ENCODE data around the gene DCHS1. TPM values are rescaled to one million over a fixed set of nuclear protein-coding genes. Genes with fewer than 3 reads are reported as not detected.

Gene DCHS1
- total and polyA plus RNA-seq, 10 of the 15 experiments (the other 5 are each of a cell fraction or from before 2014, with no cell fraction given) = 0.02 to 0.64 (median 0.18) TPM; not detected in 1

DNA sequence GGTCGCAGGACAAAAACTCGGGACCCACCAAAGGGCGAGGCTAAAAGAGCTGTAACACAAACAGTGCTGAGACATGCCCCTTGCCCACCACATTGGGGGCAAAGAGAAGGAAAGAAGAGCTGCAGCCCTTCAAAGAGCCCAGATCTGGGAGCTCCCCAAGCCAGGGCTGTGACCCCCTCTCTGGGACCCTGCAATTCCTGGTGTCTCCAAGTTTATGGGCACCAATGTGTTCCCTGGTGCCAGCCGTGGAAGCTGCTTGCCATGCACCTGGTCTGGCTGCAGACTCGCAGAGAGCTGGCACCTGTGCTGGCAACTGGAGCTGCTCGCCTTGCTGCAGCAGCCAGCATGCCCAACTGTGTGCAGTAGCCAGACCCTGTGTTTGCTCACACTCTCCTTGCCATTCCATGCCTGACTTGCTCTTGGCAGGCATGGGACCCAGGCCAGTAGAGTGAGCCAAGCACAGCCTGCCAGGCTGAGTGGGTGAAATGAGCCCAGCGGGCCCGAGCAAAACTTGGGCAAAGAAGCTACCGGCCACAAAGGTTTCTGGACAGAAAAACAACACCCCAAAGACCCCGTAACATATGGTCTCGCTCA is 68.2 kb downstream of the DCHS1 start:
- SMC1A ChIA-PET (ENCODE audit: uncharacterized antibody, unreplicated experiment) = interaction anchor here (1.7 kb wide), 1 partner anchor 9 kb away, joined by 6 read pairs; no protein-coding TSS in a partner anchor
- in situ Hi-C loops (cut with MboI) = no loop called here
- no peak overlapping the region for H3K27ac ChIP-seq (ENCODE audit: control insufficient read depth, insufficient read depth)
- no peaks in the 10 kb centered on the region for H4K20me1 ChIP-seq (ENCODE audit: control insufficient read depth, insufficient read depth)
- RAD21 ChIA-PET (ENCODE audit: unreplicated experiment) = interaction anchor here (0.6 kb wide), 1 partner anchor 293 kb away, joined by 3 read pairs; no protein-coding TSS in a partner anchor
- no peak overlapping the region for H3K9ac ChIP-seq (ENCODE audit: control insufficient read depth, insufficient read depth, low read length)
- ATAC-seq = no peak
- no peaks in the 10 kb centered on the region for H3K27me3 ChIP-seq (replicated peaks in 1 of 2; ENCODE audit: control insufficient read depth in 2 of 2, insufficient read depth in 2 of 2, low read length in 1 of 2)
- H3K79me2 ChIP-seq (ENCODE audit: control insufficient read depth, insufficient read depth, low read length) = no peaks in the 10 kb centered on the region
- no peak overlapping the region for H3K4me3 ChIP-seq
- no TSS peak for BruUV-seq (replicated peaks)
- CTCF ChIA-PET = interaction anchor here (1.0 kb wide), 1 partner anchor 15 kb away, joined by 3 read pairs; no protein-coding TSS in a partner anchor
- 95% methylated on average over 11 of the region's 11 CpGs for WGBS (ENCODE audit: insufficient coverage, insufficient replicate concordance, low lambda C conversion rate, missing lambda C conversion rate)
- H3K4me2 ChIP-seq (ENCODE audit: control insufficient read depth, insufficient read depth) = no peak overlapping the region
- no peaks in the 10 kb centered on the region for H3K9me3 ChIP-seq (replicated peaks; ENCODE audit: control insufficient read depth, insufficient read depth, low read length)
- intact Hi-C loops (cut with micrococcal nuclease; ENCODE audit: unreplicated experiment) = no loop called here
- TF ChIP-seq USF2 (IDR thresholded peaks at IDR 0.05; ENCODE audit: borderline replicate concordance, low read depth, low read length) = no peak
- no peak for TF ChIP-seq SMAD1 (IDR thresholded peaks at IDR 0.05; ENCODE audit: low read depth, partially characterized antibody)
- peaks cover 0 to under 1% of the 10 kb centered on the region in 2 experiments; a peak in 2 of 4 replicates for H3K36me3 ChIP-seq (ENCODE audit: control insufficient read depth in 2 of 2, insufficient read depth in 2 of 2, low read length in 1 of 2)
- no peak for DNase-seq (ENCODE audit: low read depth, low spot score)
- no peaks in the 10 kb centered on the region for H3K4me1 ChIP-seq (ENCODE audit: control insufficient read depth, insufficient read depth, low read length)
- POLR2A ChIA-PET = no interaction called here
- no peak for FAIRE-seq
- no peak overlapping the region for H2AFZ ChIP-seq (ENCODE audit: control insufficient read depth, low read depth, low read length)

All from GM12878 (cell line).